GM12801 (cell line): ENCODE data around the gene SMAD2.

ENCODE experiments used
- CTCF ChIP-seq: IDR thresholded peaks from one replicate; pipeline ENCODE4 v1.5.1; 2011; ENCODE audit warnings: control low read depth; ENCODE audit not compliant: insufficient read length; ENCODE audit errors: extremely low read depth

SMAD2 gene

GRCh38 chr18:47944972-47945852 lies 14.8 kb upstream of the SMAD2 start:
- TF ChIP-seq CTCF = no peak

GRCh38 chr18:47936952-47937351 lies 6.5 kb upstream of the SMAD2 start:
- no peak for TF ChIP-seq CTCF

- no peak for TF ChIP-seq CTCF
These were observed 5.0 kb upstream of the SMAD2 start for GRCh38 chr18:47935321-47936055.

GRCh38 chr18:47932603-47933002 lies 2.1 kb upstream of the SMAD2 start:
- TF ChIP-seq CTCF = no peak

GRCh38 chr18:47932190-47932589 lies 1.7 kb upstream of the SMAD2 start:
- TF ChIP-seq CTCF = no peak

- no peak for TF ChIP-seq CTCF
These were observed 1.3 kb upstream of the SMAD2 start for GRCh38 chr18:47931718-47932103.

GRCh38 chr18:47930931-47931717 lies 665 bp upstream of the SMAD2 start:
- TF ChIP-seq CTCF = no peak
